GM12878 (cell line): ENCODE results near the gene GLIPR2. TPM values are rescaled to one million over a fixed set of nuclear protein-coding genes. Genes with fewer than 3 reads are reported as not detected.

ENCODE experiments used
- CHD4 ChIP-seq: fragments of 200-600 bp; sonication (generic); IDR thresholded peaks from 2 replicates; pipeline ENCODE4 v1.6.1; 2016; ENCODE audit warnings: mild to moderate bottlenecking
- KDM1A ChIP-seq: fragments of 200-600 bp; sonication (generic); IDR thresholded peaks from 2 replicates; pipeline ENCODE4 v1.6.1; 2016; ENCODE audit warnings: borderline replicate concordance
- NFIC ChIP-seq: IDR thresholded peaks from 2 replicates; pipeline ENCODE4 v1.6.1; 2012; ENCODE audit warnings: low read depth, mild to moderate bottlenecking, inconsistent platforms, low read length, moderate library complexity
- NKRF ChIP-seq: fragments of 450-650 bp; conservative IDR thresholded peaks from 2 replicates; pipeline ENCODE4 v1.6.1; 2017; ENCODE audit warnings: mild to moderate bottlenecking, moderate library complexity
- REST ChIP-seq: IDR thresholded peaks from 2 replicates; pipeline ENCODE4 v1.6.1; 2012; ENCODE audit warnings: mild to moderate bottlenecking, low read depth, low read length
- RFX5 ChIP-seq: IDR thresholded peaks from 2 replicates; pipeline ENCODE4 v1.6.1; 2011; ENCODE audit warnings: low read depth, low read length, improper control_type of control experiment
- STAT3 ChIP-seq: IDR thresholded peaks from 2 replicates; pipeline ENCODE4 v1.6.1; 2011; ENCODE audit warnings: low read depth, low read length, improper control_type of control experiment
- TCF7 ChIP-seq: IDR thresholded peaks from 2 replicates; pipeline ENCODE4 v1.6.1; 2014; ENCODE audit warnings: antibody characterized with exemption, borderline replicate concordance
- ZBTB40 ChIP-seq: fragments of 450-650 bp; IDR thresholded peaks from 2 replicates; pipeline ENCODE4 v1.6.1; 2016; ENCODE audit warnings: mild to moderate bottlenecking, moderate library complexity, borderline replicate concordance
- ZZZ3 ChIP-seq: IDR thresholded peaks from 2 replicates; pipeline ENCODE4 v1.6.1; 2011; ENCODE audit warnings: low read depth; ENCODE audit not compliant: control insufficient read depth, insufficient read length
- polyA plus RNA-seq, 11 experiments: library from polyadenylated mRNA; depleted of rRNA in 4 of 11; unstranded in 6 of 11; stranded (reverse) in 5 of 11; fragments of >200 nt; fragmentation: Nextera tagmentation in 4 of 11; fragmentation: Illumina TruSeq in 1 of 11; extraction: Ambion mirVana in 4 of 11; extraction: Trizol in 1 of 11; gene quantifications; 1 replicate in 1 of 11; 2 replicates in 10 of 11; pipeline versions ENCODE4 v1.2.1 to v1.2.3, GENCODE V29; 2011 to 2016; ENCODE audit warnings: inconsistent platforms in 2 of 11, missing spikeins in 2 of 11, low read depth in 1 of 11
- total RNA-seq, 4 experiments: library from RNA; depleted of rRNA in 3 of 4; stranded (reverse); fragments of >200 nt in 3 of 4; fragmentation: Illumina TruSeq in 1 of 4; extraction: Trizol in 1 of 4; gene quantifications; 2 replicates each; pipeline versions ENCODE4 v1.2.1 to v1.2.3, GENCODE V29; 2013 to 2021

The GLIPR2 gene
- total and polyA plus RNA-seq, 10 of the 15 experiments (the other 5 are each of a cell fraction or from before 2014, with no cell fraction given), result 0.41 to 3.5 (median 2.2) TPM

GRCh38 chr9:36151316-36152210 lies 15.0 kb downstream of the GLIPR2 start (continued):
- TF ChIP-seq ZBTB40 (peak; percentile 42; the same call in 1 of the 2 replicates), KDM1A (no peak), REST (no peak), TCF7 (no peak), STAT3 (no peak), ZZZ3 (no peak), CHD4 (no peak), RFX5 (no peak), NFIC (peak; percentile 74; the same call in 1 of the 2 replicates), NKRF (no peak)
